Parathyroid adenoma (tissue), 2 donors: ENCODE data around the gene TM4SF18.

ENCODE experiments used
- H2AFZ ChIP-seq: fragments of 300-600 bp; sonication (generic); one replicate; pipeline ENCODE4 v1.7.0; 2017; ENCODE audit warnings: antibody characterized with exemption, mild to moderate bottlenecking
- H3K27ac ChIP-seq: fragments of 300-600 bp; sonication (generic); one replicate; pipeline ENCODE4 v1.7.0; 2017
- H3K27me3 ChIP-seq: fragments of 300-600 bp; sonication (generic); one replicate; pipeline ENCODE4 v1.7.0; 2017; ENCODE audit warnings: low read length; ENCODE audit not compliant: control insufficient read depth, insufficient read depth
- H3K36me3 ChIP-seq: fragments of 300-600 bp; sonication (generic); one replicate; pipeline ENCODE4 v1.7.0; 2017; ENCODE audit warnings: low read length; ENCODE audit not compliant: control insufficient read depth, insufficient read depth
- H3K4me1 ChIP-seq: fragments of 300-600 bp; sonication (generic); one replicate; pipeline ENCODE4 v1.7.0; 2017; ENCODE audit warnings: control low read depth
- H3K4me2 ChIP-seq: fragments of 300-600 bp; sonication (generic); one replicate; pipeline ENCODE4 v1.7.0; 2017; ENCODE audit warnings: low read length
- H3K4me3 ChIP-seq: fragments of 300-600 bp; sonication (generic); one replicate; pipeline ENCODE4 v1.7.0; 2017; ENCODE audit warnings: low read depth, low read length
- H3K79me2 ChIP-seq: fragments of 300-600 bp; sonication (generic); one replicate; pipeline ENCODE4 v1.7.0; 2017; ENCODE audit warnings: control low read depth
- H3K9ac ChIP-seq: fragments of 300-600 bp; sonication (generic); one replicate; pipeline ENCODE4 v1.7.0; 2017; ENCODE audit warnings: mild to moderate bottlenecking
- H3K9me3 ChIP-seq: fragments of 300-600 bp; sonication (generic); one replicate; pipeline ENCODE4 v1.7.0; 2017; ENCODE audit warnings: low read length; ENCODE audit not compliant: control insufficient read depth
- CTCF ChIP-seq: fragments of 300-600 bp; sonication (generic); IDR thresholded peaks from one replicate; pipeline ENCODE4 v1.7.0; 2017; ENCODE audit warnings: antibody characterized with exemption, mild to moderate bottlenecking
- donor health status: primary hyperparathyroidism.

TM4SF18 gene

GRCh38 chr3:149299938-149300801 lies 33.3 kb downstream of the TM4SF18 start:
- Histone ChIP-seq H2AFZ (peak overlapping the region; percentile 6), H3K36me3 (no peaks in the 10 kb centered on the region), H3K9ac (no peak overlapping the region), H3K27me3 (no peaks in the 10 kb centered on the region), H3K27ac (no peak overlapping the region), H3K79me2 (no peaks in the 10 kb centered on the region), H3K4me1 (no peaks in the 10 kb centered on the region), H3K4me2 (no peak overlapping the region), H3K9me3 (no peaks in the 10 kb centered on the region), H3K4me3 (no peak overlapping the region)
- no peak for TF ChIP-seq CTCF

DNA sequence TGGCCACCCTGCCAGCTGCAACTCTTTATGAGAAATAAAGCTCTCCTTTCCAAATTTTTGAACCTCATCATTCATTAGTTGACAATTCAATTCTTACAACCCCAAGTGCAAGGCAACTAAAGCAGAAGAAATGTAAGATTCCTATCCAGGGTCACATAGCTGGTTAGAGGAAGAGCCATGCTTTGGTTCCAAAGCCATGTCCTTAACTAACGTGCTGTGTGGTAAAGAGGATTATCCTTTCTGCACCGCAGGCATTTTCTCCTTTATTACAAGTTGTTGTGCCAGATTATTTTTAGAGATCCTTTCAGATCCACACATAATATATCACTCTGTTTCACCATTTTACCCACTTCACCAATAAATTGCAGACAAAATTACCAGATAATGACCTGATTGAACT lies 36.5 kb downstream of the TM4SF18 start:
- H2AFZ ChIP-seq = no peak overlapping the region
- H3K4me3 ChIP-seq = no peak overlapping the region
- H3K4me2 ChIP-seq = no peak overlapping the region
- H3K27ac ChIP-seq = no peak overlapping the region
- no peaks in the 10 kb centered on the region for H3K36me3 ChIP-seq
- no peak overlapping the region for H3K9ac ChIP-seq
- no peaks in the 10 kb centered on the region for H3K4me1 ChIP-seq
- no peaks in the 10 kb centered on the region for H3K27me3 ChIP-seq
- H3K79me2 ChIP-seq = no peaks in the 10 kb centered on the region
- no peak for TF ChIP-seq CTCF
- no peaks in the 10 kb centered on the region for H3K9me3 ChIP-seq

GRCh38 chr3:149292666-149293065 lies 40.8 kb downstream of the TM4SF18 start:
- TF ChIP-seq CTCF = no peak
- H3K27ac ChIP-seq = no peak overlapping the region
- H2AFZ ChIP-seq = no peak overlapping the region
- H3K4me3 ChIP-seq = no peak overlapping the region
- no peaks in the 10 kb centered on the region for H3K79me2 ChIP-seq
- H3K4me2 ChIP-seq = no peak overlapping the region
- no peaks in the 10 kb centered on the region for H3K4me1 ChIP-seq
- no peaks in the 10 kb centered on the region for H3K27me3 ChIP-seq
- no peaks in the 10 kb centered on the region for H3K9me3 ChIP-seq
- no peak overlapping the region for H3K9ac ChIP-seq
- no peaks in the 10 kb centered on the region for H3K36me3 ChIP-seq

DNA sequence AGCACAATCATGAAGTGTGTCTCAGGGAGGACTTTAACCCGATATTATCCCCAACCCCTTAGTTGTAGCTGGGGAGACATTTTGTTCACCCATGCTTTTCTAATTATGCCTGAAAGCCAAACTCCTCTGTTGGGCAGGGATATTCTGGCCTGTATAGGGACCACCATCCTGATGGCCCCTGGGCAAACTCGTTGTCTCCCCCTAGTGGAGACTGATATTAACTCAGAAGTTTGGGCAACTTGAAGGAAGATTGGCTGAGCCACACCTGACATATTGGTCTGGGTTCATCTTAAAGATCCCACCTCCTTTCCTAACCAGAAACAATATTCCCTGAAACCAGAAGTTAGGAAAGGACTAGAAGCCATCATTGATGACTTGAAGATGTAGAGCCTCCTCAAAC lies 42.3 kb downstream of the TM4SF18 start:
- no peaks in the 10 kb centered on the region for H3K9me3 ChIP-seq
- no peak overlapping the region for H3K27ac ChIP-seq
- H3K4me1 ChIP-seq = no peaks in the 10 kb centered on the region
- H3K79me2 ChIP-seq = no peaks in the 10 kb centered on the region
- TF ChIP-seq CTCF = peak; percentile 15
- H3K36me3 ChIP-seq = no peaks in the 10 kb centered on the region
- no peak overlapping the region for H2AFZ ChIP-seq
- no peak overlapping the region for H3K9ac ChIP-seq
- no peaks in the 10 kb centered on the region for H3K27me3 ChIP-seq
- H3K4me2 ChIP-seq = no peak overlapping the region
- H3K4me3 ChIP-seq = no peak overlapping the region

- no peak overlapping the region for H3K4me2 ChIP-seq
- H3K9ac ChIP-seq = no peak overlapping the region
- H3K36me3 ChIP-seq = no peaks in the 10 kb centered on the region
- H3K27ac ChIP-seq = no peak overlapping the region
- no peaks in the 10 kb centered on the region for H3K79me2 ChIP-seq
- H3K4me3 ChIP-seq = no peak overlapping the region
- H3K27me3 ChIP-seq = no peaks in the 10 kb centered on the region
- H3K4me1 ChIP-seq = no peaks in the 10 kb centered on the region
- no peak for TF ChIP-seq CTCF
- no peaks in the 10 kb centered on the region for H3K9me3 ChIP-seq
- H2AFZ ChIP-seq = no peak overlapping the region
These were observed 44.8 kb downstream of the TM4SF18 start for GRCh38 chr3:149288655-149289054.
